Measurements from ENCODE around the gene SMARCA4. TPM values are rescaled to one million over a fixed set of nuclear protein-coding genes. Genes with fewer than 3 reads are reported as not detected.
"Not testable (repeated sequence)": the region's sequence is repeated elsewhere in the genome, so short reads cannot be mapped to it uniquely, and the experiment has no call there.

The SMARCA4 gene
- total RNA-seq, 1 experiment from 2014 or later = 103 TPM

DNA sequence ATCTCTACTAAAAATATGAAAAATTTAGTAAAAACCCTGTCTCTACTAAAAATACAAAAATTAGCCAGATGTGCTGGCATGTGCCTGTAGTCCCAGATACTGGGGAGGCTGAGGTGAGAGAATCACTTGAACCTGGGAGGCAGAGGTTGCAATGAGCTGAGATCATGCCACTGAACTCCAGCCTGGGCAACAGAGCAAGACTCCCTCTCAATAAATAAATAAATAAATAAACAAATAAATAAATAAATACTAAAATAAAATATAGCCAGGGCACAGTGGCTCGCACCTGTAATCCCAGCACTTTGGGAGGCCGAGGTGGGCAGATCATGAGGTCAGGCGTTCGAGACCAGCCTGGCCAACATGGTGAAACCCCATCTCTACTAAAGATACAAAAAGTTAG is 17.4 kb upstream of the SMARCA4 start:
- not testable (repeated sequence) for H3K4me2 ChIP-seq (ENCODE audit: low read depth, low read length, poor library complexity, severe bottlenecking); H3K9me2 ChIP-seq (replicated peaks; ENCODE audit: insufficient read depth, low read length); H3K9me3 ChIP-seq (ENCODE audit: low read length); H3K27ac ChIP-seq (ENCODE audit: low read length); H3K4me3 ChIP-seq (ENCODE audit: low read length); H3K79me2 ChIP-seq (ENCODE audit: low read length); H3K36me3 ChIP-seq (ENCODE audit: insufficient read depth, low read length); H3K9ac ChIP-seq (ENCODE audit: low read length); H3K27me3 ChIP-seq (ENCODE audit: low read length); H4K20me1 ChIP-seq (ENCODE audit: insufficient read depth, low read depth, low read length); DNase-seq; H2AFZ ChIP-seq (ENCODE audit: low read length); H3K4me1 ChIP-seq (ENCODE audit: low read length)

DNA sequence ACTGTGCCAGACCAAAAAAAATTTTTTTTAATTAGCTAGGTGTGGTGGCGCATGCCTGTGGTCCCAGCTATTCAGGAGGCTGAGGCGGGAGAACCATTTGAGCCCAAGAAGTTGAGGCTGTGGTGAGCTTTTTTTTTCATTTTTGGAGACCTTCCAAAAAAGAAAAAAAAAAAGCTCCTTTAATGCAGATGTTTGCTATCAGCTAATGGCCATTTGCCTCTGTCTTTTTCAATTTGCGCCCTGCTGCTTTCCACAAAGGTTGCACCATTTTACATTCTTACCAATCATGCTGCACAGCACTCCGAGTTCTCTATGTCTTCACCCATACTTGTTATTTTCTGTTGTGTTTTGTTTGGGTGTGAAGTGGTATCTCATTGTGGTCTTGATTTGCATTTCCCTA is 15.6 kb upstream of the SMARCA4 start:
- no peaks in the 10 kb centered on the region for H3K27me3 ChIP-seq (ENCODE audit: low read length)
- no peaks in the 10 kb centered on the region for H3K9me2 ChIP-seq (replicated peaks; ENCODE audit: insufficient read depth, low read length)

GRCh38 chr19:10946958-10947657 is 13.7 kb upstream of the SMARCA4 start:
- H3K4me1 ChIP-seq (ENCODE audit: low read length) = no peaks in the 10 kb centered on the region
- no peaks in the 10 kb centered on the region for H4K20me1 ChIP-seq (ENCODE audit: insufficient read depth, low read depth, low read length)
- H3K36me3 ChIP-seq (ENCODE audit: insufficient read depth, low read length) = no peaks in the 10 kb centered on the region
- no peak overlapping the region for H3K4me2 ChIP-seq (ENCODE audit: low read depth, low read length, poor library complexity, severe bottlenecking)
- no peaks in the 10 kb centered on the region for H3K9me3 ChIP-seq (ENCODE audit: low read length)
- no peak overlapping the region for H3K27ac ChIP-seq (ENCODE audit: low read length)
- peak; percentile 23 for DNase-seq
- H3K27me3 ChIP-seq (ENCODE audit: low read length) = no peaks in the 10 kb centered on the region
- H3K4me3 ChIP-seq (ENCODE audit: low read length) = no peak overlapping the region
- H3K9me2 ChIP-seq (replicated peaks; ENCODE audit: insufficient read depth, low read length) = no peaks in the 10 kb centered on the region
- no peak overlapping the region for H3K9ac ChIP-seq (ENCODE audit: low read length)
- H2AFZ ChIP-seq (ENCODE audit: low read length) = no peak overlapping the region
- H3K79me2 ChIP-seq (ENCODE audit: low read length) = no peaks in the 10 kb centered on the region

More for the DNA sequence above, 15.6 kb upstream of the SMARCA4 start:
- no peak overlapping the region for H3K4me2 ChIP-seq (ENCODE audit: low read depth, low read length, poor library complexity, severe bottlenecking)
- H4K20me1 ChIP-seq (ENCODE audit: insufficient read depth, low read depth, low read length) = no peaks in the 10 kb centered on the region
- H2AFZ ChIP-seq (ENCODE audit: low read length) = no peak overlapping the region
- H3K79me2 ChIP-seq (ENCODE audit: low read length) = no peaks in the 10 kb centered on the region
- no peaks in the 10 kb centered on the region for H3K9me3 ChIP-seq (ENCODE audit: low read length)
- H3K27ac ChIP-seq (ENCODE audit: low read length) = no peak overlapping the region
- no peak overlapping the region for H3K9ac ChIP-seq (ENCODE audit: low read length)
- no peak for DNase-seq
- no peaks in the 10 kb centered on the region for H3K36me3 ChIP-seq (ENCODE audit: insufficient read depth, low read length)
- no peak overlapping the region for H3K4me3 ChIP-seq (ENCODE audit: low read length)
- no peaks in the 10 kb centered on the region for H3K4me1 ChIP-seq (ENCODE audit: low read length)

- no peak for DNase-seq
- Histone ChIP-seq H2AFZ (ENCODE audit: low read length) (no peak overlapping the region), H3K4me1 (ENCODE audit: low read length) (no peaks in the 10 kb centered on the region), H3K4me3 (ENCODE audit: low read length) (no peak overlapping the region), H3K27me3 (ENCODE audit: low read length) (no peaks in the 10 kb centered on the region), H3K27ac (ENCODE audit: low read length) (no peak overlapping the region), H3K79me2 (ENCODE audit: low read length) (no peaks in the 10 kb centered on the region), H3K9me2 (replicated peaks; ENCODE audit: insufficient read depth, low read length) (no peaks in the 10 kb centered on the region), H3K4me2 (ENCODE audit: low read depth, low read length, poor library complexity, severe bottlenecking) (no peak overlapping the region), H3K9me3 (ENCODE audit: low read length) (no peaks in the 10 kb centered on the region), H4K20me1 (ENCODE audit: insufficient read depth, low read depth, low read length) (no peaks in the 10 kb centered on the region), H3K36me3 (ENCODE audit: insufficient read depth, low read length) (no peaks in the 10 kb centered on the region), H3K9ac (ENCODE audit: low read length) (no peak overlapping the region)
Measured at GRCh38 chr19:10952809-10953208, 8.0 kb upstream of the SMARCA4 start.

- H3K36me3 ChIP-seq (ENCODE audit: insufficient read depth, low read length); H3K27me3 ChIP-seq (ENCODE audit: low read length); H3K9me3 ChIP-seq (ENCODE audit: low read length); H3K27ac ChIP-seq (ENCODE audit: low read length); H2AFZ ChIP-seq (ENCODE audit: low read length); H3K9me2 ChIP-seq (replicated peaks; ENCODE audit: insufficient read depth, low read length); DNase-seq: not testable (repeated sequence)
- Histone ChIP-seq H3K4me1 (ENCODE audit: low read length) (peaks cover 30% of the 10 kb centered on the region), H3K4me3 (ENCODE audit: low read length) (peak overlapping the region; percentile 86), H3K9ac (ENCODE audit: low read length) (peak overlapping the region; percentile 87), H3K4me2 (ENCODE audit: low read depth, low read length, poor library complexity, severe bottlenecking) (peak overlapping the region; percentile 66), H4K20me1 (ENCODE audit: insufficient read depth, low read depth, low read length) (peaks cover 11% of the 10 kb centered on the region), H3K79me2 (ENCODE audit: low read length) (peaks cover 32% of the 10 kb centered on the region)
Measured at GRCh38 chr19:10959277-10959968, 1.4 kb upstream of the SMARCA4 start.

DNA sequence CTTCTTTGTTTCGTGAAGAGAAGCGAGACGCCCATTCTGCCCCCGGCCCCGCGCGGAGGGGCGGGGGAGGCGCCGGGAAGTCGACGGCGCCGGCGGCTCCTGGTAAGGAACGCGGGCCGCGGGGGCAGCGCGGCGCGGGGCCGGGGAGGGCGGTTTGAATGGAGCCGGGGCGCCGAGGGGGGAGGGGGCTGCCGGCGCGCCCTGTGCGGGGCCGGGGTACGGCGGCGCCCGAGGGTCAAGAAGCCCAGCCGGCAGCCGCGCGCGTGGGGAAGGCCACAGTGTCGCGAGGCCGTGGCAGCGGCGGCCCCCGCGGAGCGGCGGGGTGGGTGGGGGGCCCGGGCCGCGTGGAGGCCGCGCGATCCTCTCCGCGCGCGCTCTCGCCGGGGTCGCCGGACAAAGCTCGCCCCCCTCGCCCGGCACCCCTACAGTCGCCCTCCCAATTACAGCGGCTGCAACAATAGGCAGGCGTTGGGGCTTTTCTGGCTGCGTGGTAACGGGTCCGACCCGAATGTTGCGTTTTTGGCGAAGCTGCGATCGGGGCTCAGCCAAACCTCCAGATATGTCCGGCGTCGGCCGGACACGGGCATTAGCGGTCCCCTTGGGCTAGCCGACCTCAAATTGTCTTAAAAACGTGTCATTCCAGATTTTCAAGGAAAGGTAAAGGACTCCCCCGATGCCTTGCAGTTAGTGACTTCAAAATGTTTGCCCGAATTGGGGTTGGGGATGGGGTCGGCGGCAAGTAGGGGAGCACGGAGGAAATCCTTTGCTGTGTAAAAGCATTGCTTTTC is 437 bp downstream of the SMARCA4 start:
- H4K20me1 ChIP-seq (ENCODE audit: insufficient read depth, low read depth, low read length) = peaks cover 11% of the 10 kb centered on the region
- H3K79me2 ChIP-seq (ENCODE audit: low read length) = peaks cover 51% of the 10 kb centered on the region
- H3K27ac ChIP-seq (ENCODE audit: low read length) = peak overlapping the region; percentile 71
- H3K27me3 ChIP-seq (ENCODE audit: low read length) = no peaks in the 10 kb centered on the region
- peak overlapping the region; percentile 89 for H3K4me3 ChIP-seq (ENCODE audit: low read length)
- H3K9me3 ChIP-seq (ENCODE audit: low read length) = no peaks in the 10 kb centered on the region
- H3K4me2 ChIP-seq (ENCODE audit: low read depth, low read length, poor library complexity, severe bottlenecking) = peak overlapping the region; percentile 90
- peak; percentile 75 for DNase-seq
- H3K9me2 ChIP-seq (replicated peaks; ENCODE audit: insufficient read depth, low read length) = no peaks in the 10 kb centered on the region
- peaks cover 43% of the 10 kb centered on the region for H3K4me1 ChIP-seq (ENCODE audit: low read length)
- 0 out of 2 replicates have a peak, but pooled peaks cover 4% of the 10 kb centered on the region for H3K36me3 ChIP-seq (ENCODE audit: insufficient read depth, low read length)
- H3K9ac ChIP-seq (ENCODE audit: low read length) = peak overlapping the region; percentile 96
- H2AFZ ChIP-seq (ENCODE audit: low read length) = no peak overlapping the region; the same call in 1 of the 2 replicates

DNA sequence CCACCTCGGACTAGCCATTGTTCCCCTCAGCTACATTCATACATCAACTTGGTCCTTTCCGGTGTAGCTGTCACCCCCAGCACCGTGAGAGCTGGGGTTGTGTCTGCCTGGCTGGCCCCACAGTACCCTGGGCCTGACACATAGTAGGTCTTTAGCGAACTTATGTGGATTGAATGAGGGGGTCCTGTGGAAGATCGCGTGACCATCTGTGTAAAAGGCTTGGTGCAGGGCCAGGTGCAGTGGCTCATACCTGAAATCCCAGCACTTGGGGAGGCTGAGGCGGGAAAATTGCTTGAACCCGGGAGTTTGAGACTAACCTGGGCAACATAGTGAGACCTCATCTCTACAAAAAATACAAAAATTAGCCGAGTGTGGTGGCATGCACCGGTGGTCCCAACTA is 2.0 kb downstream of the SMARCA4 start:
- Histone ChIP-seq H3K79me2 (ENCODE audit: low read length) (peaks cover 65% of the 10 kb centered on the region), H3K4me2 (ENCODE audit: low read depth, low read length, poor library complexity, severe bottlenecking) (peak overlapping the region; percentile 90), H3K4me1 (ENCODE audit: low read length) (peaks cover 56% of the 10 kb centered on the region), H3K9me3 (ENCODE audit: low read length) (no peaks in the 10 kb centered on the region), H3K4me3 (ENCODE audit: low read length) (peak overlapping the region; percentile 89), H4K20me1 (ENCODE audit: insufficient read depth, low read depth, low read length) (peaks cover 11% of the 10 kb centered on the region), H3K36me3 (ENCODE audit: insufficient read depth, low read length) (0 out of 2 replicates have a peak, but pooled peaks cover 4% of the 10 kb centered on the region), H3K9ac (ENCODE audit: low read length) (peak overlapping the region; percentile 96), H3K27me3 (ENCODE audit: low read length) (no peaks in the 10 kb centered on the region), H3K9me2 (replicated peaks; ENCODE audit: insufficient read depth, low read length) (no peaks in the 10 kb centered on the region), H3K27ac (ENCODE audit: low read length) (no peak overlapping the region), H2AFZ (ENCODE audit: low read length) (no peak overlapping the region)
- no peak for DNase-seq

DNA sequence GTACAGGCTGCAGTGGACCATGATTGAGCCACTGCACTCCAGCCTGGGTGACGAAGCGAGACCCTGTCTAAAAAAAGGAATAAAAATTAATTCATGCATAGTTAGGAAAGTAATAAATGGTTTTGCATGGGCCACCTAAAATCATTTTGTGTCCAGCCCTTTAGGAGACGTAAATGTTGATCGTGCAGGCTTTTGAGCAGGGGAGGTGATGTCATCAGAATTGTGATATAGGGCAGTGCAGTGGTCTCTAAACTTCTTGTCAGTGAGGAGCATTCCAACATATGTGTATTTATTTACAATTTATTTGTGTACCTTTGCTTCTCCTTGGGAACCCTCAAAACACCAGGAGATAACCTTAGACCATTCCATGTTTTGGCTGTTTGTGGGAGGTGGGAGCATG is 3.0 kb downstream of the SMARCA4 start:
- Histone ChIP-seq H2AFZ (ENCODE audit: low read length) (no peak overlapping the region), H3K9ac (ENCODE audit: low read length) (peak overlapping the region; percentile 24; the same call in 1 of the 2 replicates)

More for the DNA sequence above, 3.0 kb downstream of the SMARCA4 start:
- 0 out of 2 replicates have a peak, but pooled peaks cover 4% of the 10 kb centered on the region for H3K36me3 ChIP-seq (ENCODE audit: insufficient read depth, low read length)
- H4K20me1 ChIP-seq (ENCODE audit: insufficient read depth, low read depth, low read length) = peaks cover 19% of the 10 kb centered on the region
- no peaks in the 10 kb centered on the region for H3K9me3 ChIP-seq (ENCODE audit: low read length)
- H3K79me2 ChIP-seq (ENCODE audit: low read length) = peaks cover 75% of the 10 kb centered on the region
- H3K4me1 ChIP-seq (ENCODE audit: low read length) = peaks cover 66% of the 10 kb centered on the region
- peak overlapping the region; percentile 89; the same call in 1 of the 2 replicates for H3K4me3 ChIP-seq (ENCODE audit: low read length)
- no peaks in the 10 kb centered on the region for H3K9me2 ChIP-seq (replicated peaks; ENCODE audit: insufficient read depth, low read length)
- no peak for DNase-seq
- H3K27ac ChIP-seq (ENCODE audit: low read length) = peak overlapping the region; percentile 40
- no peaks in the 10 kb centered on the region for H3K27me3 ChIP-seq (ENCODE audit: low read length)
- peak overlapping the region; percentile 90 for H3K4me2 ChIP-seq (ENCODE audit: low read depth, low read length, poor library complexity, severe bottlenecking)

Measured in Karpas-422 (cell line).